ENCODE data around the gene RNF213. TPM values are rescaled to one million over a fixed set of nuclear protein-coding genes. Genes with fewer than 3 reads are reported as not detected.
"Not testable (repeated sequence)": the region's sequence is repeated elsewhere in the genome, so short reads cannot be mapped to it uniquely, and the experiment has no call there.

The RNF213 gene
- total RNA-seq, 2 experiments from 2014 or later = 597 to 1,208 TPM

- H3K36me3 Mint-ChIP-seq = peaks cover 66% of the 10 kb centered on the region
- CTCF ChIA-PET = no interaction called here
- peaks cover 43% of the 10 kb centered on the region for H3K4me1 Mint-ChIP-seq
- H3K4me3 Mint-ChIP-seq = no peak overlapping the region
- DNase-seq (no peak), ATAC-seq (no peak)
- no peaks in the 10 kb centered on the region for H3K9me3 Mint-ChIP-seq (ENCODE audit: low read depth)
- no peaks in the 10 kb centered on the region for H3K27me3 Mint-ChIP-seq
- H3K27ac Mint-ChIP-seq = peak overlapping the region; percentile 50
Observed at GRCh38 chr17:80289616-80290015, 29.0 kb downstream of the RNF213 start.

- DNase-seq (no peak), ATAC-seq (no peak)
- no peaks in the 10 kb centered on the region for H3K27me3 Mint-ChIP-seq
- H3K9me3 Mint-ChIP-seq (ENCODE audit: low read depth) = no peaks in the 10 kb centered on the region
- no peak overlapping the region for H3K4me3 Mint-ChIP-seq
- H3K27ac Mint-ChIP-seq = peak overlapping the region; percentile 32
- peaks cover 66% of the 10 kb centered on the region for H3K36me3 Mint-ChIP-seq
- CTCF ChIA-PET = no interaction called here
- peaks cover 46% of the 10 kb centered on the region for H3K4me1 Mint-ChIP-seq
Observed at GRCh38 chr17:80290156-80290555, 29.5 kb downstream of the RNF213 start.

- H3K27ac Mint-ChIP-seq = no peak overlapping the region
- peaks cover 75% of the 10 kb centered on the region for H3K36me3 Mint-ChIP-seq
- H3K4me1 Mint-ChIP-seq = peaks cover 53% of the 10 kb centered on the region
- DNase-seq (no peak), ATAC-seq (no peak)
- no peaks in the 10 kb centered on the region for H3K9me3 Mint-ChIP-seq (ENCODE audit: low read depth)
- CTCF ChIA-PET = no interaction called here
- no peaks in the 10 kb centered on the region for H3K27me3 Mint-ChIP-seq
- H3K4me3 Mint-ChIP-seq = no peak overlapping the region
Observed at GRCh38 chr17:80291260-80291659, 30.6 kb downstream of the RNF213 start.

GRCh38 chr17:80291691-80292487 lies 31.2 kb downstream of the RNF213 start:
- no peak for ATAC-seq
- Mint-ChIP-seq H3K9me3 (ENCODE audit: low read depth) (no peaks in the 10 kb centered on the region), H3K27ac (peak overlapping the region; percentile 36), H3K4me3 (no peak overlapping the region), H3K36me3 (peaks cover 79% of the 10 kb centered on the region), H3K27me3 (no peaks in the 10 kb centered on the region), H3K4me1 (peaks cover 59% of the 10 kb centered on the region)
- DNase-seq = no peak
- CTCF ChIA-PET = no interaction called here

DNA sequence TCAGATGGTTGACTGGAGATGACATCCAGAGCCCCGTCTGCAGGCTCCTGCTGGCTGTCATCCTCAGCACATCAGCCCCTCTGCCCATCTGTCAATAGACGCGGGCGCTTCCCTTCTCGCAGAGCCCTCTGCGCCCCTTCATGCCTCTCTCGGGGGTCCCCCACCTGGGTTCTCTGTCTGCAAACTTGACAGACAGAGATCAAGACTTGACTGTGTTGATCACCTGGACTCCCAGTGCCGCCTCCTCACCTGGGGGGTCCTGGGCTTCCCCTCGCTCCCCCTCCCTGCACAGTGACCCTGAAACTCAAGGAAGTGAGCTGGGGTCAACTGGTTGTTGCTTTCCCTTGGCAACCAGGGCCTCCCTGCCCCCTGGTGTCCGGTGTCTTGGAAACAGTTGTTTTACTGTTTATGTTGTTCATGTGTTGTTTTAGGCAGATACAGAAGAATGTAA lies 31.9 kb downstream of the RNF213 start:
- peaks cover 74% of the 10 kb centered on the region for H3K36me3 Mint-ChIP-seq
- no peaks in the 10 kb centered on the region for H3K9me3 Mint-ChIP-seq (ENCODE audit: low read depth)
- ATAC-seq (no peak), DNase-seq (no peak)
- CTCF ChIA-PET = no interaction called here
- no peaks in the 10 kb centered on the region for H3K27me3 Mint-ChIP-seq
- H3K4me1 Mint-ChIP-seq = peaks cover 55% of the 10 kb centered on the region
- H3K27ac Mint-ChIP-seq = peak overlapping the region; percentile 31
- no peak overlapping the region for H3K4me3 Mint-ChIP-seq

DNA sequence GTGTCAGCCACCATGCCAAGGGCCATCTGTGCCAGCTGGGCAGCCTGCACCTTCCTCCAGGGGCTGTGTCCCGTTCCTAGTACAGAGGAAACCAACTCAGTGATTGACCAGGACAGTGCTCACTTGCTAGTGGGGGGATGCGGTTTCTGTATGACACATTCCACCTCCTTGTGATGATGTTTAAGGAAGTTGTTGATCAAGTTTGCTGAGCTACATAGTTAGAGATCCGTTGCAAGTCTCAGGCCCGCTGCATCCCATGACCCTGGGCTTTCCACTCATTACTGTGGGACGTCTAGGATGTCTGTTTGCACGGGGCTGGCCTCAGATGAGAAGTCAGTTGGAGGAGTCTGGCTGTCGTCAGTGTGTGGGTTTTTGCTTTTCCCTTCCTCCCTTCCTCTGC lies 33.6 kb downstream of the RNF213 start:
- Mint-ChIP-seq H3K4me1 (peaks cover 56% of the 10 kb centered on the region), H3K27ac (peak overlapping the region; percentile 35), H3K27me3 (no peaks in the 10 kb centered on the region), H3K36me3 (peaks cover 79% of the 10 kb centered on the region), H3K9me3 (ENCODE audit: low read depth) (no peaks in the 10 kb centered on the region), H3K4me3 (no peak overlapping the region)
- no peak for DNase-seq
- peak; percentile 32 for ATAC-seq
- CTCF ChIA-PET = interaction anchor here (1.0 kb wide), 1 partner anchor 14 kb away, joined by 3 read pairs; no protein-coding TSS in a partner anchor

- CTCF ChIA-PET = interaction anchor here (1.0 kb wide), 1 partner anchor 13 kb away, joined by 3 read pairs; no protein-coding TSS in a partner anchor
- H3K36me3 Mint-ChIP-seq = peaks cover 79% of the 10 kb centered on the region
- no peaks in the 10 kb centered on the region for H3K9me3 Mint-ChIP-seq (ENCODE audit: low read depth)
Observed at GRCh38 chr17:80294653-80295052, 34.0 kb downstream of the RNF213 start.

GRCh38 chr17:80295146-80295545 lies 34.5 kb downstream of the RNF213 start:
- ATAC-seq = no peak
- H3K27ac Mint-ChIP-seq = peak overlapping the region; percentile 75

More at GRCh38 chr17:80294653-80295052, 34.0 kb downstream of the RNF213 start:
- Mint-ChIP-seq H3K4me1 (peaks cover 56% of the 10 kb centered on the region), H3K27ac (peak overlapping the region; percentile 35), H3K27me3 (no peaks in the 10 kb centered on the region), H3K4me3 (no peak overlapping the region)
- DNase-seq = no peak
- no peak for ATAC-seq

GRCh38 chr17:80295559-80295958 lies 34.9 kb downstream of the RNF213 start:
- no peak overlapping the region for H3K4me3 Mint-ChIP-seq
- H3K36me3 Mint-ChIP-seq = peaks cover 80% of the 10 kb centered on the region
- H3K4me1 Mint-ChIP-seq = peaks cover 52% of the 10 kb centered on the region
- CTCF ChIA-PET = no interaction called here
- ATAC-seq (no peak), DNase-seq (no peak)
- no peaks in the 10 kb centered on the region for H3K9me3 Mint-ChIP-seq (ENCODE audit: low read depth)
- peak overlapping the region; percentile 75 for H3K27ac Mint-ChIP-seq
- H3K27me3 Mint-ChIP-seq = no peaks in the 10 kb centered on the region

More at GRCh38 chr17:80295146-80295545, 34.5 kb downstream of the RNF213 start:
- H3K4me3 Mint-ChIP-seq = no peak overlapping the region
- DNase-seq = no peak
- H3K9me3 Mint-ChIP-seq (ENCODE audit: low read depth) = no peaks in the 10 kb centered on the region
- peaks cover 56% of the 10 kb centered on the region for H3K4me1 Mint-ChIP-seq
- CTCF ChIA-PET = interaction anchor here (1.0 kb wide), 1 partner anchor 13 kb away, joined by 3 read pairs; no protein-coding TSS in a partner anchor
- peaks cover 80% of the 10 kb centered on the region for H3K36me3 Mint-ChIP-seq
- H3K27me3 Mint-ChIP-seq = no peaks in the 10 kb centered on the region

- CTCF ChIA-PET = no interaction called here
- ATAC-seq (no peak), DNase-seq (no peak)
- H3K27ac Mint-ChIP-seq = no peak overlapping the region
- no peaks in the 10 kb centered on the region for H3K9me3 Mint-ChIP-seq (ENCODE audit: low read depth)
- H3K4me3 Mint-ChIP-seq = no peak overlapping the region
- peaks cover 53% of the 10 kb centered on the region for H3K4me1 Mint-ChIP-seq
- no peaks in the 10 kb centered on the region for H3K27me3 Mint-ChIP-seq
- H3K36me3 Mint-ChIP-seq = peaks cover 83% of the 10 kb centered on the region
Observed at GRCh38 chr17:80296221-80296620, 35.6 kb downstream of the RNF213 start.

GRCh38 chr17:80297996-80298560 lies 37.4 kb downstream of the RNF213 start:
- Mint-ChIP-seq H3K27ac (no peak overlapping the region), H3K4me3 (no peak overlapping the region), H3K36me3 (peaks cover 86% of the 10 kb centered on the region), H3K4me1 (peaks cover 42% of the 10 kb centered on the region), H3K27me3 (no peaks in the 10 kb centered on the region), H3K9me3 (ENCODE audit: low read depth) (no peaks in the 10 kb centered on the region)
- CTCF ChIA-PET = interaction anchor here (1.2 kb wide), 1 partner anchor 45 kb away, joined by 3 read pairs; no protein-coding TSS in a partner anchor
- ATAC-seq (no peak), DNase-seq (no peak)

DNA sequence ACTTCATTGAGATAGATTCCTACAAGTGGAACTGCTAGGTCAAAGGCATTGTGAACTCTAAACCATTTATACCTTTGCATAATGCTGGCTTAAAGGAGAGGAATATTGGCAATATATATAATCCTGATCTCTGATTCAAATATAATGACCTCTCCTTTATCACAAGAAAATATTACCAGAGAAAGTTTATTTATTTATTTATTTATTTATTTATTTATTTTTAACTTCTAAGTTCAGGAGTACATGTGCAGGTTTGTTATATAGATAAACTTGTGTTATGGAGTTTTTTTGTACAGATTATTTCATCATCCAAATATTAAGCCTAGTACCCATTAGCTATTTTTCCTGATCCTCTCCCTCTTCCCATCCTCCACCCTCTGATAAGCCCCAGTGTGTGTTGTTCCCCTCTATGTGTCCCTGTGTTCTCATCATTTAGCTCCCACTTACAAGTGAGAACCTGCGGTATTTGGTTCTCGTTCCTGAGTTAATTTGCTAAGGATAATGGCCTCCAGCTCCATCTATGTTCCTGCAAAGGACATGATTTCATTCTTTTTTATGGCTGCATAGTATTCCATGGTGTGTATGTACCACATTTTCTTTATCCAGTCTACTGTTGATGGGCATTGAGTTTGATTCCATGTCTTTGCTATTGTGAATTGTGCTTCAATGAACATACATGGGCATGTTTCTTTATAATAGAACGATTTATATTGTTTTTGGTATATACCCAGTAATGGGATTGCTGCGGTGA lies 38.9 kb downstream of the RNF213 start:
- H3K9me3 Mint-ChIP-seq (ENCODE audit: low read depth); DNase-seq; CTCF ChIA-PET; H3K27me3 Mint-ChIP-seq; ATAC-seq; H3K4me3 Mint-ChIP-seq: not testable (repeated sequence)
- peak overlapping the region; percentile 58 for H3K27ac Mint-ChIP-seq
- H3K36me3 Mint-ChIP-seq = peaks cover 87% of the 10 kb centered on the region
- peaks cover 35% of the 10 kb centered on the region for H3K4me1 Mint-ChIP-seq

- Mint-ChIP-seq H3K36me3 (peaks cover 81% of the 10 kb centered on the region), H3K4me1 (peaks cover 27% of the 10 kb centered on the region), H3K27ac (peak overlapping the region; percentile 31)
- not testable (repeated sequence) for ATAC-seq; DNase-seq; H3K9me3 Mint-ChIP-seq (ENCODE audit: low read depth); H3K27me3 Mint-ChIP-seq; H3K4me3 Mint-ChIP-seq
- CTCF ChIA-PET = interaction anchor here (0.9 kb wide), 1 partner anchor 105 kb away, joined by 4 read pairs; no protein-coding TSS in a partner anchor
Observed at GRCh38 chr17:80300756-80301155, 40.1 kb downstream of the RNF213 start.
